Measurements from ENCODE around the gene NF1.

DNA sequence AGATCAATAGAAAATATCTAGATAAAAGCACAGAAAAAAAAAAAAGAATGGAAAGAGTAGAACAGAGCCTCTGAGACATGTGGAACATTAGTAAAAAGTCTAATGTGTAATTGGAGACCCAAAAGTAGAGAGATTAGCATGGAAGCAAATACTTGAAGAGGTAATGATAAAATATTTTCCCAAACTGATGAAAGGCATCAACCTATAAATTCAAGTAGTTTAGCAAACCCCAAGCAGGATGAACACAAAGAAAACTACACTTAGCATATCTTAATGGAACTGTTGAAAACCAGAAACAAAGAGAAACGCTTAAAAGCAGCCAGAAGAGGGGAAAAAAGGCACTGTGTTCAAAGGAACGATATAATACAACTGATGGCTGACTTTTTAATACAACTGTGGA is 16.4 kb downstream of the NF1 start:
- TF ChIP-seq, protein P1, sequence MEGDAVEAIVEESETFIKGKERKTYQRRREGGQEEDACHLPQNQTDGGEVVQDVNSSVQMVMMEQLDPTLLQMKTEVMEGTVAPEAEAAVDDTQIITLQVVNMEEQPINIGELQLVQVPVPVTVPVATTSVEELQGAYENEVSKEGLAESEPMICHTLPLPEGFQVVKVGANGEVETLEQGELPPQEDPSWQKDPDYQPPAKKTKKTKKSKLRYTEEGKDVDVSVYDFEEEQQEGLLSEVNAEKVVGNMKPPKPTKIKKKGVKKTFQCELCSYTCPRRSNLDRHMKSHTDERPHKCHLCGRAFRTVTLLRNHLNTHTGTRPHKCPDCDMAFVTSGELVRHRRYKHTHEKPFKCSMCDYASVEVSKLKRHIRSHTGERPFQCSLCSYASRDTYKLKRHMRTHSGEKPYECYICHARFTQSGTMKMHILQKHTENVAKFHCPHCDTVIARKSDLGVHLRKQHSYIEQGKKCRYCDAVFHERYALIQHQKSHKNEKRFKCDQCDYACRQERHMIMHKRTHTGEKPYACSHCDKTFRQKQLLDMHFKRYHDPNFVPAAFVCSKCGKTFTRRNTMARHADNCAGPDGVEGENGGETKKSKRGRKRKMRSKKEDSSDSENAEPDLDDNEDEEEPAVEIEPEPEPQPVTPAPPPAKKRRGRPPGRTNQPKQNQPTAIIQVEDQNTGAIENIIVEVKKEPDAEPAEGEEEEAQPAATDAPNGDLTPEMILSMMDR (IDR thresholded peaks at IDR 0.05; ENCODE audit: low read length): no peak
- no peak for TF ChIP-seq EZH2 (IDR thresholded peaks at IDR 0.05; ENCODE audit: borderline replicate concordance, low read length)
